Subcutaneous adipose tissue (tissue), 4 donors: ENCODE data around the gene LRFN4. TPM values are rescaled to one million over a fixed set of nuclear protein-coding genes. Genes with fewer than 3 reads are reported as not detected.

Source experiments
- CTCF ChIP-seq: fragments of 450-650 bp; IDR thresholded peaks from one replicate; pipeline ENCODE4 v1.5.1; 2016; ENCODE audit warnings: low read depth, mild to moderate bottlenecking, control low read depth, antibody characterized with exemption, moderate library complexity
- total RNA-seq, 4 donors: library from RNA; depleted of rRNA; stranded (reverse); fragments of >200 nt; gene quantifications; one replicate each; pipeline ENCODE4 v1.1.0, GENCODE V29; 2016

LRFN4 gene
- total RNA-seq, 4 donors from 2014 or later = 6.8 to 21.5 (median 9.8) TPM

GRCh38 chr11:66866007-66866406 is 9.1 kb downstream of the LRFN4 start:
- TF ChIP-seq CTCF = no peak

DNA sequence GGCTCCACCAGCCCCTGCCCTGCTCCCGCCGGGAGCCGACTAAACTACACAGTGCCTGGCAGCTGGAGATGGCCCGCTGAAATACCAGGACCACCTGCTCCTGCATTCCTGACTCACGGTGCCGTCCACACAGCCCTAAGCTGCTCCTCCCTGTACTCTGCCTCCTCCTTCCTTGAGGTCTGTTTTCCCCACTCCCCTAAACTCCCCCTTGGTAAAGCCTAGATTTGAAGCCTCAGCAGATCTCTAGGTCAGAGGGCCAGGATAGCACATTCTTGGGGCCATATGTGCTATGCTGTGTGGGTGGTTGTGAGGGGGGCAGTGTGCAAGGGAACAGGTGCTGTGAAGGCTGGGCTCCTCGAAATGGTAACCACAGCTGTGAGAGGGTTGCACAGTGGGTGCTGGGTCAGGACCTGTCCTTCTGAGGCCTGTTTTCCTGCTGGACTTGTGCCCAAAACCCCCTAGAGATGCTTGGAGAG is 9.7 kb downstream of the LRFN4 start:
- no peak for TF ChIP-seq CTCF

DNA sequence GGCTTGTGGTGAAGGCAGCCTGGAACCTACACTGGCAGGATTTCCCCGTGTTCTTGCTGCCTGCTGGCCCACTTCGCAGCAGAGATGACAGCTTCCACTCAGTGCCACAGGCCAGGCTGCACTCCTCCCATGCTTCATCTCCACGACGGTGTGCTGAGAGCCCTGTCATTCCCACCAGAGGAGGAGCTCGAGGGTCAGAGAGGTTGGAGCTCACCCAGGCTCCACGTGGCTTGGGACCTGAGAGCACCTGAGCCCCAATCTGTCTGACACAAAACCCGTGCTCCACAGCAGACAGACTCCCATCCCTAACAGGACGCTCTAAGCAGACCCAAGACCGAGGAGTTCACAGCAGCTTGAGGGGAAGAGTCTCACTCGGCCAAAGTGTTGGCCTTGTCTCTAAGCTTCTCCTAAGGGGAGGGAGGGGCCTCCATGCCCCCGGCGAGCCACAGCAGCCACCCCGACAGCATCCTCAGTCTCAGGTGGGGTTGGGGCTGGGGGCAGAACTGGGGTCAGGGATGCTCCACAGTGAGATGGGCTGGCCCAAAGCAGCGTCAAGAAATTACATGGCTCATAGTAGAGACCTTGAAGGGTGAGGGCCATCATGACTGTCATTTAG is 10.7 kb downstream of the LRFN4 start:
- TF ChIP-seq CTCF = no peak

- no peak for TF ChIP-seq CTCF
These were observed 11.3 kb downstream of the LRFN4 start for GRCh38 chr11:66868082-66868725.

DNA sequence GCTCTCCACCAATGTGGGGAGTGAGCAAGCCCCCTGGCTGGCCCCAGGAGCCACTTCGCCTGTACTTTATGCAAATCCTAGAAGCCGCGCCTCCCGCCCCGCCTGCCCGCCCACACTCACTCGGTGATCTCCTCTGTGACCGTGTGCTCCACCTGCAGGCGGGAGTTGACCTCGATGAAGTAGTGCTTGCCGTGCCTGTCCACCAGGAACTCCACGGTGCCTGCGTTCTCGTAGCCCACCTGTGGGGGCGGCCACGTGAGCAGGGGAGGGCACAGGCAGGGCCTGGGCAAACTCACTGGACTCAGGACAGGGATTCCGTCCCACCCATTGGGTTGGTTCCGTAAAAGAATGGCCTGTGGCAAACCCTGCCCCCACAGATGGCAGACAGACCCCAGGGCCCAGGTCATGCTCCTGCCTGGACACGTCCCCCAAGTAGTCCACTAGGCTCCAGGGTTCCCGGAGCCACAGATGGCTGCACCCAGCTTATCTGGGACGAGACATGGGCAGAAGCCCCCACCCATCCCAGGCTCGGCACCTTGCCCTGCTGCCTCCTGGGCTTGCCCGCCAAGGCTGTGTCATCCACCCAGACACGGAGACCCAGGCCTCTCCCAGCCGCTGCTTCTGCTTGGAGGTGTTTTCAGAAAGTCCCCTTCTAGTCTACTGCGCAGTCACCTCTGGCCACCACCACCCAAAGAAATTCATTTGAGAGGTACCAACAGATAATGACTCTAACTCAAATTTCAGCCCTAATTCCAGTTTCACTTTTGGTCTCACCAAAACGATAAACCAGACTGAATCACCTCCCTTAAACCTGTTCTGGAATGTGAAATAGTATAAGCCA is 12.1 kb downstream of the LRFN4 start:
- no peak for TF ChIP-seq CTCF

GRCh38 chr11:66869567-66869870 is 12.7 kb downstream of the LRFN4 start:
- TF ChIP-seq CTCF = no peak

DNA sequence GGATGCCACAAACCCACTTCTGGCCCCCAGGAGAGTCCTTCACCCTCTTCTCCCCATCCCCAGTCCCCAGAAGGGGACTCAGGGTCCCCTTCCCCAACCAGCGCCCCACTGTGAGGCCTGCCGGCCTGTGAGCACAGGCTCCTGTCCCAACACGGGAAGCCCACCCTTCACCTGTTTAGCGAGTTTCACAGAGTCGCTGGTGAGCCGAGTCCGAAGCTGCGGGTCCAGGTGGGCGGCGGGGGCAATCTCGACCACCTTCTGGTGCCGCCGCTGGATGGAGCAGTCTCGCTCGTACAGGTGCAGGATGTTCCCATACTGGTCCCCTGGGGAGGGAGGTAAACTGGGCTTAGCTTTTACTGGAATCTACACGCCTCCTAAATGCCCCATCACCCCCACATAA is 13.3 kb downstream of the LRFN4 start:
- TF ChIP-seq CTCF = no peak
